ENCODE results near the gene MYBPC3.

MYBPC3 gene

GRCh38 chr11:47332791-47333525, 19.5 kb downstream of the MYBPC3 start:
- no peak for TF ChIP-seq CTCF (IDR thresholded peaks at IDR 0.05; ENCODE audit: control insufficient read depth, extremely low read depth, insufficient read depth)
- DNase-seq (ENCODE audit: low read depth) = no peak
- H3K4me3 ChIP-seq (ENCODE audit: low read depth, low read length) = no peak overlapping the region

GRCh38 chr11:47332303-47332711, 20.2 kb downstream of the MYBPC3 start:
- TF ChIP-seq CTCF (IDR thresholded peaks at IDR 0.05; ENCODE audit: control insufficient read depth, extremely low read depth, insufficient read depth) = no peak
- no peak overlapping the region for H3K4me3 ChIP-seq (ENCODE audit: low read depth, low read length)
- DNase-seq (ENCODE audit: low read depth) = no peak

- peak; percentile 38 for DNase-seq (ENCODE audit: low read depth)
- no peak overlapping the region for H3K4me3 ChIP-seq (ENCODE audit: low read depth, low read length)
- no peak for TF ChIP-seq CTCF (IDR thresholded peaks at IDR 0.05; ENCODE audit: control insufficient read depth, extremely low read depth, insufficient read depth)
These were observed 20.8 kb downstream of the MYBPC3 start for GRCh38 chr11:47331454-47332302.

GRCh38 chr11:47329987-47330931, 22.2 kb downstream of the MYBPC3 start:
- H3K4me3 ChIP-seq (ENCODE audit: low read depth, low read length) = no peak overlapping the region
- peak; percentile 5; the same call in 1 of the 2 replicates for TF ChIP-seq CTCF (IDR thresholded peaks at IDR 0.05; ENCODE audit: control insufficient read depth, extremely low read depth, insufficient read depth)
- DNase-seq (ENCODE audit: low read depth) = peak; percentile 56

GRCh38 chr11:47329431-47329986, 23.0 kb downstream of the MYBPC3 start:
- no peak for TF ChIP-seq CTCF (IDR thresholded peaks at IDR 0.05; ENCODE audit: control insufficient read depth, extremely low read depth, insufficient read depth)
- no peak for DNase-seq (ENCODE audit: low read depth)
- H3K4me3 ChIP-seq (ENCODE audit: low read depth, low read length) = no peak overlapping the region

All from LNCaP clone FGC (cell line).